Activated CD4-positive, alpha-beta T cell treated with anti-CD3 and anti-CD28 coated beads for 36 hours (primary cell): ENCODE measurements around the gene TNS1. TPM values are rescaled to one million over a fixed set of nuclear protein-coding genes. Genes with fewer than 3 reads are reported as not detected.
A peak's percentile ranks its signal among the peaks of the same experiment; 100 is the strongest.

Source experiments
- ATAC-seq: fragments of 200-7000 bp; cut with Tn5 transposase; one replicate; pipeline ENCODE4 v1.10.0; 2021; ENCODE audit warnings: mild to moderate bottlenecking, moderate library complexity
- CTCF ChIA-PET: fragments of 350-600 bp; sonication (Branson Sonifier 250); formaldehyde crosslinking; loops from one replicate; lab custom pipeline; 2021; ENCODE audit warnings: antibody characterized with exemption; lab: Charles Lee
- POLR2A ChIA-PET: fragments of 350-600 bp; sonication (Branson Sonifier 250); formaldehyde crosslinking; loops from one replicate; lab custom pipeline; 2021; ENCODE audit warnings: antibody characterized with exemption, inconsistent platforms; lab: Charles Lee
- DNase-seq: peaks from one replicate; pipeline ENCODE4 v3.0.0-alpha.2; 2020
- H3K27ac Mint-ChIP-seq: one replicate; pipeline ENCODE4 v1.8.0; 2021; ENCODE audit warnings: mixed read lengths
- H3K27me3 Mint-ChIP-seq: one replicate; pipeline ENCODE4 v1.8.0; 2021; ENCODE audit warnings: mixed read lengths
- H3K36me3 Mint-ChIP-seq: one replicate; pipeline ENCODE4 v1.8.0; 2021; ENCODE audit warnings: low read depth, mixed read lengths
- H3K4me1 Mint-ChIP-seq: one replicate; pipeline ENCODE4 v1.8.0; 2021; ENCODE audit warnings: mixed read lengths
- H3K4me3 Mint-ChIP-seq: one replicate; pipeline ENCODE4 v1.8.0; 2021; ENCODE audit warnings: mild to moderate bottlenecking, moderate library complexity, mixed read lengths
- H3K9me3 Mint-ChIP-seq: one replicate; pipeline ENCODE4 v1.8.0; 2021; ENCODE audit warnings: low read depth, mixed read lengths
- intact Hi-C, 2 experiments: fragments of 100-400 bp; cut with DNase I in 1 of 2; cut with micrococcal nuclease in 1 of 2; formaldehyde crosslinking; loops; one replicate each; pipeline versions ENCODE4 v1.14.2 to v1.15.1; 2022 to 2024; cut with DNase I, micrococcal nuclease
- total RNA-seq, 2 experiments: library from RNA; stranded (reverse); gene quantifications; one replicate each; pipeline ENCODE4 v1.2.3, GENCODE V29; 2021

The TNS1 gene
- total RNA-seq, 2 experiments from 2014 or later = 0.64 to 0.88 TPM

GRCh38 chr2:217795067-217795466, 207.7 kb downstream of the TNS1 start:
- POLR2A ChIA-PET = no interaction called here
- H3K36me3 Mint-ChIP-seq = no peaks in the 10 kb centered on the region
- intact Hi-C loops = no loop called here

GRCh38 chr2:217794133-217794986, 208.4 kb downstream of the TNS1 start:
- intact Hi-C loops = no loop called here
- no peak overlapping the region for H3K27ac Mint-ChIP-seq
- ChIA-PET POLR2A (no interaction called here), CTCF (interaction anchor here (1.7 kb wide), 1 partner anchor 9 kb away, joined by 14 read pairs; no protein-coding TSS in a partner anchor)
- H3K27me3 Mint-ChIP-seq = no peaks in the 10 kb centered on the region
- H3K4me1 Mint-ChIP-seq = peaks cover 6% of the 10 kb centered on the region
- ATAC-seq (no peak), DNase-seq (no peak)
- H3K9me3 Mint-ChIP-seq = no peaks in the 10 kb centered on the region
- H3K36me3 Mint-ChIP-seq = no peaks in the 10 kb centered on the region
- no peak overlapping the region for H3K4me3 Mint-ChIP-seq

More at GRCh38 chr2:217795067-217795466, 207.7 kb downstream of the TNS1 start:
- ATAC-seq (no peak), DNase-seq (no peak)
- CTCF ChIA-PET = interaction anchor here (1.7 kb wide), 1 partner anchor 9 kb away, joined by 14 read pairs; no protein-coding TSS in a partner anchor
- H3K27ac Mint-ChIP-seq = no peak overlapping the region
- no peaks in the 10 kb centered on the region for H3K27me3 Mint-ChIP-seq
- peaks cover 6% of the 10 kb centered on the region for H3K4me1 Mint-ChIP-seq
- no peaks in the 10 kb centered on the region for H3K9me3 Mint-ChIP-seq
- no peak overlapping the region for H3K4me3 Mint-ChIP-seq

- DNase-seq (no peak), ATAC-seq (no peak)
- Mint-ChIP-seq H3K4me1 (peaks cover 6% of the 10 kb centered on the region), H3K4me3 (no peak overlapping the region), H3K27me3 (no peaks in the 10 kb centered on the region), H3K36me3 (no peaks in the 10 kb centered on the region), H3K9me3 (no peaks in the 10 kb centered on the region), H3K27ac (no peak overlapping the region)
- POLR2A ChIA-PET = no interaction called here
- intact Hi-C loops = no loop called here
- CTCF ChIA-PET = interaction anchor here (0.6 to 9.2 kb wide), 4 partner anchors 8 to 198 kb away, joined by 3 to 105 read pairs (median 8); no protein-coding TSS in a partner anchor
These were observed 209.1 kb downstream of the TNS1 start for GRCh38 chr2:217793566-217794132.

GRCh38 chr2:217792626-217793527, 209.9 kb downstream of the TNS1 start:
- ATAC-seq (no peak), DNase-seq (no peak)
- no peaks in the 10 kb centered on the region for H3K27me3 Mint-ChIP-seq
- no peaks in the 10 kb centered on the region for H3K36me3 Mint-ChIP-seq
- H3K4me3 Mint-ChIP-seq = no peak overlapping the region
- no peak overlapping the region for H3K27ac Mint-ChIP-seq
- intact Hi-C loops = no loop called here
- H3K4me1 Mint-ChIP-seq = peaks cover 6% of the 10 kb centered on the region
- ChIA-PET POLR2A (no interaction called here), CTCF (interaction anchor here (0.5 to 9.2 kb wide), 8 partner anchors 10 to 242 kb away, joined by 3 to 125 read pairs (median 4); no protein-coding TSS in a partner anchor)
- no peaks in the 10 kb centered on the region for H3K9me3 Mint-ChIP-seq

GRCh38 chr2:217791551-217791950, 211.2 kb downstream of the TNS1 start:
- ATAC-seq = no peak

GRCh38 chr2:217790681-217791392, 212.0 kb downstream of the TNS1 start:
- intact Hi-C loops = no loop called here
- Mint-ChIP-seq H3K4me3 (peak overlapping the region; percentile 63), H3K36me3 (no peaks in the 10 kb centered on the region), H3K9me3 (no peaks in the 10 kb centered on the region), H3K27ac (peak overlapping the region; percentile 70), H3K4me1 (peaks cover 6% of the 10 kb centered on the region), H3K27me3 (no peaks in the 10 kb centered on the region)
- ATAC-seq = peak; percentile 50
- no peak for DNase-seq
- ChIA-PET CTCF (interaction anchor here (0.7 to 9.2 kb wide), 15 partner anchors 12 to 278 kb away, joined by 3 to 125 read pairs (median 8); partner anchors contain the start of gene RUFY4), POLR2A (no interaction called here)

More at GRCh38 chr2:217791551-217791950, 211.2 kb downstream of the TNS1 start:
- Mint-ChIP-seq H3K4me3 (no peak overlapping the region), H3K4me1 (peaks cover 6% of the 10 kb centered on the region), H3K27me3 (no peaks in the 10 kb centered on the region), H3K36me3 (no peaks in the 10 kb centered on the region), H3K27ac (no peak overlapping the region), H3K9me3 (no peaks in the 10 kb centered on the region)
- intact Hi-C loops = no loop called here
- POLR2A ChIA-PET = no interaction called here
- CTCF ChIA-PET = interaction anchor here (0.6 to 9.2 kb wide), 11 partner anchors 9 to 243 kb away, joined by 3 to 125 read pairs (median 5); no protein-coding TSS in a partner anchor
- DNase-seq = no peak

GRCh38 chr2:217790195-217790594, 212.6 kb downstream of the TNS1 start:
- H3K4me1 Mint-ChIP-seq = peaks cover 6% of the 10 kb centered on the region
- intact Hi-C loops = no loop called here
- no peaks in the 10 kb centered on the region for H3K27me3 Mint-ChIP-seq
- H3K4me3 Mint-ChIP-seq = peak overlapping the region; percentile 63
- H3K9me3 Mint-ChIP-seq = no peaks in the 10 kb centered on the region
- DNase-seq (peak; percentile 31), ATAC-seq (peak; percentile 69)
- H3K27ac Mint-ChIP-seq = no peak overlapping the region
- CTCF ChIA-PET = interaction anchor here (0.7 to 9.2 kb wide), 19 partner anchors 9 to 279 kb away, joined by 3 to 125 read pairs (median 5); partner anchors contain the start of gene RUFY4
- H3K36me3 Mint-ChIP-seq = no peaks in the 10 kb centered on the region
- POLR2A ChIA-PET = no interaction called here

GRCh38 chr2:217789736-217790181, 213.0 kb downstream of the TNS1 start:
- ATAC-seq = no peak
- ChIA-PET POLR2A (no interaction called here), CTCF (interaction anchor here (0.6 to 9.2 kb wide), 35 partner anchors 9 to 992 kb away, joined by 3 to 125 read pairs (median 4); partner anchors contain the start of gene RUFY4)
- no peak for DNase-seq
- no peaks in the 10 kb centered on the region for H3K27me3 Mint-ChIP-seq
- no peaks in the 10 kb centered on the region for H3K36me3 Mint-ChIP-seq
- H3K4me3 Mint-ChIP-seq = peak overlapping the region; percentile 63
- H3K27ac Mint-ChIP-seq = no peak overlapping the region
- H3K9me3 Mint-ChIP-seq = no peaks in the 10 kb centered on the region
- H3K4me1 Mint-ChIP-seq = peaks cover 6% of the 10 kb centered on the region
- intact Hi-C loops = loop anchor here (1.0 kb wide), 4 partner anchors 97 to 280 kb away; partner anchors contain the start of gene RUFY4 (in 1 of the 2)

GRCh38 chr2:217789003-217789735, 213.6 kb downstream of the TNS1 start:
- peak; percentile 47 for ATAC-seq
- ChIA-PET CTCF (interaction anchor here (0.6 to 9.2 kb wide), 38 partner anchors 10 to 992 kb away, joined by 3 to 125 read pairs (median 4); partner anchors contain the start of gene RUFY4), POLR2A (no interaction called here)
- H3K4me1 Mint-ChIP-seq = peaks cover 6% of the 10 kb centered on the region
- no peaks in the 10 kb centered on the region for H3K36me3 Mint-ChIP-seq
- peak; percentile 86 for DNase-seq
- intact Hi-C loops = loop anchor here (1.0 kb wide), 4 partner anchors 97 to 280 kb away; partner anchors contain the start of gene RUFY4 (in 1 of the 2)
- H3K27ac Mint-ChIP-seq = peak overlapping the region; percentile 17
- H3K27me3 Mint-ChIP-seq = no peaks in the 10 kb centered on the region
- H3K9me3 Mint-ChIP-seq = no peaks in the 10 kb centered on the region
- H3K4me3 Mint-ChIP-seq = peak overlapping the region; percentile 63
